Endothelial cell of umbilical vein (primary cell): ENCODE data around the gene KISS1R. TPM values are rescaled to one million over a fixed set of nuclear protein-coding genes. Genes with fewer than 3 reads are reported as not detected.
A peak's percentile ranks its signal among the peaks of the same experiment; 100 is the strongest.

Experiments
- Bru-seq: library from RNA; stranded (reverse); fragments of 400-500 nt; gene quantifications from one replicate; lab custom pipeline; 2021; lab: Mats Ljungman, UMichigan
- BruChase-seq, 2 experiments: library from RNA; stranded (reverse); fragments of 400-500 nt; gene quantifications; one replicate each; lab custom pipeline; 2021; lab: Mats Ljungman, UMichigan
- BruUV-seq: library from RNA; stranded (reverse); fragments of 400-500 nt; replicated peaks from 2 replicates; lab custom pipeline; 2021; lab: Mats Ljungman, UMichigan
- CTCF ChIA-PET: fragments of 300-600, 350-600 bp; sonication (Branson Sonifier 250); formaldehyde crosslinking; loops from one replicate; lab custom pipeline; 2021; ENCODE audit warnings: antibody characterized with exemption, inconsistent platforms; lab: Charles Lee
- POLR2A ChIA-PET: fragments of 300-600, 350-600 bp; sonication (Branson Sonifier 250); formaldehyde crosslinking; loops from one replicate; lab custom pipeline; 2021; ENCODE audit warnings: antibody characterized with exemption, inconsistent platforms; lab: Charles Lee
- DNase-seq: peaks from one replicate; pipeline ENCODE4 v3.0.0-alpha.2; 2011; ENCODE audit warnings: low read depth, low spot score
- FAIRE-seq: peaks from 2 replicates; lab custom pipeline; 2011; peaks lifted over from hg19 to GRCh38; lab: Jason Lieb, UNC
- H2AFZ ChIP-seq: 2 replicates; pipeline ENCODE4 v1.6.0; 2012; ENCODE audit warnings: low read depth, low read length, control low read depth, inconsistent platforms
- H3K27ac ChIP-seq: 2 replicates; pipeline ENCODE4 v1.5.1; 2011; ENCODE audit warnings: low read depth, mild to moderate bottlenecking, control low read depth, low read length, moderate library complexity; ENCODE audit not compliant: insufficient read depth
- H3K27me3 ChIP-seq, 2 experiments: 2 replicates each; pipeline versions ENCODE4 v1.6.0 to v1.6.1; 2011; ENCODE audit warnings: low read length in 2 of 2, mixed read lengths in 1 of 2; ENCODE audit not compliant: control insufficient read depth in 2 of 2, insufficient read depth in 2 of 2
- H3K36me3 ChIP-seq, 2 experiments: 2 replicates in 1 of 2; 3 replicates in 1 of 2; pipeline ENCODE4 v1.5.1; 2011; ENCODE audit warnings: low read length in 2 of 2, mild to moderate bottlenecking in 1 of 2, moderate library complexity in 1 of 2; ENCODE audit not compliant: control insufficient read depth in 2 of 2, insufficient read depth in 2 of 2; ENCODE audit errors: extremely low read depth in 1 of 2
- H3K4me1 ChIP-seq: 3 replicates; pipeline ENCODE4 v1.5.1; 2011; ENCODE audit warnings: mild to moderate bottlenecking, low read length; ENCODE audit not compliant: control insufficient read depth, insufficient read depth; ENCODE audit errors: extremely low read depth
- H3K4me2 ChIP-seq: 2 replicates; pipeline ENCODE4 v1.6.1; 2011; ENCODE audit warnings: low read length, control low read depth, mixed read lengths; ENCODE audit not compliant: insufficient read depth
- H3K4me3 ChIP-seq, 3 experiments: fragments of 200-600 bp in 1 of 3; sonication (generic), shearing (Covaris generic) in 1 of 3; replicated peaks in 1 of 3; 2 replicates each; pipeline ENCODE4 v1.5.1; 2011 to 2016; ENCODE audit warnings: control low read depth in 3 of 3, low read length in 3 of 3, mild to moderate bottlenecking in 2 of 3, inconsistent platforms in 1 of 3, low read depth in 1 of 3, moderate library complexity in 1 of 3; ENCODE audit not compliant: insufficient read depth in 1 of 3
- H3K79me2 ChIP-seq: 2 replicates; pipeline ENCODE4 v1.6.0; 2012; ENCODE audit warnings: low read length, inconsistent platforms; ENCODE audit not compliant: control insufficient read depth, insufficient read depth
- H3K9ac ChIP-seq: replicated peaks from 2 replicates; pipeline ENCODE3; 2011; ENCODE audit warnings: low read length, control low read depth; ENCODE audit not compliant: insufficient read depth; ENCODE audit errors: extremely low read depth
- H3K9me1 ChIP-seq: replicated peaks from 3 replicates; pipeline ENCODE4 v1.6.0; 2011; ENCODE audit warnings: mild to moderate bottlenecking, low read length; ENCODE audit not compliant: control insufficient read depth, insufficient read depth; ENCODE audit errors: extremely low read depth
- H3K9me3 ChIP-seq: replicated peaks from 2 replicates; pipeline ENCODE4 v1.5.1; 2012; ENCODE audit warnings: low read length, inconsistent platforms; ENCODE audit not compliant: control insufficient read depth, insufficient read depth
- H4K20me1 ChIP-seq: replicated peaks from 2 replicates; pipeline ENCODE3; 2011; ENCODE audit warnings: mild to moderate bottlenecking, low read length; ENCODE audit not compliant: control insufficient read depth, insufficient read depth; ENCODE audit errors: extremely low read depth
- EZH2 ChIP-seq: IDR thresholded peaks from 2 replicates; pipeline ENCODE4 v1.6.1; 2012; ENCODE audit warnings: borderline replicate concordance, low read depth, mild to moderate bottlenecking, moderate library complexity, low read length, inconsistent platforms; ENCODE audit not compliant: severe bottlenecking
- MAX ChIP-seq: IDR thresholded peaks from 2 replicates; pipeline ENCODE4 v1.6.1; 2011; ENCODE audit not compliant: insufficient read depth, insufficient read length
- dilution Hi-C: fragments of 300-500 bp; cut with MboI; formaldehyde crosslinking; loops from one replicate; pipeline ENCODE4 v1.15.0; 2019; ENCODE audit warnings: low sequenced_read_pairs; ENCODE audit not compliant: extremely low pct_ligation_motif_present
- intact Hi-C: fragments of 100-400 bp; cut with micrococcal nuclease; formaldehyde crosslinking; loops from one replicate; pipeline ENCODE4 v1.10.0; 2022
- long read RNA-seq: library from polyadenylated mRNA; stranded (forward); transcript quantifications from one replicate; pipeline ENCODE4 v2.0.0, GENCODE V29; 2021
- polyA minus RNA-seq, 3 experiments: library from RNA; depleted of rRNA, polyadenylated mRNA; stranded (reverse); fragments of >200 nt; gene quantifications; 1 replicate in 1 of 3; 2 replicates in 2 of 3; pipeline ENCODE4 v1.2.3, GENCODE V29; 2011
- polyA plus RNA-seq, 4 experiments: library from polyadenylated mRNA; depleted of rRNA in 3 of 4; stranded (reverse) in 3 of 4; unstranded in 1 of 4; fragments of >200 nt; gene quantifications; 2 replicates each; pipeline versions ENCODE4 v1.2.1 to v1.2.3, GENCODE V29; 2011 to 2012; ENCODE audit warnings: missing spikeins in 1 of 4
- total RNA-seq: library from RNA; stranded (reverse); gene quantifications from 2 replicates; pipeline ENCODE4 v1.2.3, GENCODE V29; 2021
- TF ChIP-seq, protein P1 (sequence below), 2 donors: IDR thresholded peaks; 1 replicate in 1 of 2; 2 replicates in 1 of 2; pipeline ENCODE4 v1.5.1; 2011; ENCODE audit warnings: low read length in 2 of 2, mild to moderate bottlenecking in 2 of 2, moderate library complexity in 2 of 2, control low read depth in 1 of 2, inconsistent platforms in 1 of 2, low read depth in 1 of 2; ENCODE audit not compliant: insufficient read depth in 1 of 2; ENCODE audit errors: extremely low read depth in 1 of 2

Gene KISS1R
- not detected in 2 replicates for total RNA-seq
- polyA plus RNA-seq, result not detected in 2 replicates
- polyA plus RNA-seq (2011; cell fraction: cytosol; rRNA removed), result not detected in 2 replicates
- not detected in 2 replicates for polyA plus RNA-seq (2011; cell fraction: nucleus; rRNA removed)
- not detected in 2 replicates for polyA plus RNA-seq (2012)
- polyA minus RNA-seq, result 0.28 TPM in 1 of 2 replicates, not detected in the other
- not detected for polyA minus RNA-seq (2011; cell fraction: cytosol; rRNA and poly(A)+ RNA removed)
- not detected in 2 replicates for polyA minus RNA-seq (2011; cell fraction: nucleus; rRNA and poly(A)+ RNA removed)
- Bru-seq, nascent RNA, result not detected
- not detected for BruChase-seq, experiment 1, labeled RNA remaining after a 6-hour chase
- BruChase-seq, experiment 2, labeled RNA remaining after a 2-hour chase, result not detected
- long read RNA-seq, result 0 reads

DNA sequence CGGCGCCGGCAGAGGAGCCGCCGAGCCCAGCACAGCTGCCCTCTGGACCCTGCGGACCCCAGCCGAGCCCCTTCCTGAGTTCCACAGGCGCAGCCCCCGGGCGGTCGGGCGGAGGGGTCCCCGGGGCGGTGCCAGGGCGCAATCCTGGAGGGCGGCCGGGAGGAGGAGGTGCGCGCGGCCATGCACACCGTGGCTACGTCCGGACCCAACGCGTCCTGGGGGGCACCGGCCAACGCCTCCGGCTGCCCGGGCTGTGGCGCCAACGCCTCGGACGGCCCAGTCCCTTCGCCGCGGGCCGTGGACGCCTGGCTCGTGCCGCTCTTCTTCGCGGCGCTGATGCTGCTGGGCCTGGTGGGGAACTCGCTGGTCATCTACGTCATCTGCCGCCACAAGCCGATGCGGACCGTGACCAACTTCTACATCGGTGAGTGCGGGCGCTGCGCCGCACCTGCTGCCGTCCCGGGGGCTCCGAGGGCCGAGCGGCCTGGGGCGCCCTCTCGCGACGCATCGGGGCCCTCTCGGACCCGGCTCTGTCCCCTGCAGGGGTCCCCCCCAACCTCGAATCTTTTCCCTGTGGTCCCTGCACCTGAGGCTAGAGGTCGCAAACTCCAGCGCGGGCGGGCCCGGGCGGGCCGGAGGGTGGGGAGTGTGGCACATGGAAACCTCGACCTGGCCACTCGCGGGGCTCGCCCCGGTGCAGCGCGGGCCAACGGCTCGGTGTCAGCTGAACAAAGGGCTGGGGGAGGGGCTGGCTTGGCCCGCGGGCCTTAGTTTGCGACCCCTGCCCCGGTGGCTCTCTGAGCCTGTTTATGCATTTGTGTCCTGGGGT is at the start of gene KISS1R:
Gene KISS1R, plus strand, starts transcription at position 11 of the 829 bp plus-strand sequence. Its CDS starts 170 bp downstream, at position 181.
- CTCF ChIA-PET, result interaction anchor here (0.9 kb wide), 1 partner anchor 61 kb away, joined by 3 read pairs; no protein-coding TSS in a partner anchor
- peak; percentile 99 for TF ChIP-seq EZH2
- no peak for TF ChIP-seq MAX
- TF ChIP-seq, protein P1, sequence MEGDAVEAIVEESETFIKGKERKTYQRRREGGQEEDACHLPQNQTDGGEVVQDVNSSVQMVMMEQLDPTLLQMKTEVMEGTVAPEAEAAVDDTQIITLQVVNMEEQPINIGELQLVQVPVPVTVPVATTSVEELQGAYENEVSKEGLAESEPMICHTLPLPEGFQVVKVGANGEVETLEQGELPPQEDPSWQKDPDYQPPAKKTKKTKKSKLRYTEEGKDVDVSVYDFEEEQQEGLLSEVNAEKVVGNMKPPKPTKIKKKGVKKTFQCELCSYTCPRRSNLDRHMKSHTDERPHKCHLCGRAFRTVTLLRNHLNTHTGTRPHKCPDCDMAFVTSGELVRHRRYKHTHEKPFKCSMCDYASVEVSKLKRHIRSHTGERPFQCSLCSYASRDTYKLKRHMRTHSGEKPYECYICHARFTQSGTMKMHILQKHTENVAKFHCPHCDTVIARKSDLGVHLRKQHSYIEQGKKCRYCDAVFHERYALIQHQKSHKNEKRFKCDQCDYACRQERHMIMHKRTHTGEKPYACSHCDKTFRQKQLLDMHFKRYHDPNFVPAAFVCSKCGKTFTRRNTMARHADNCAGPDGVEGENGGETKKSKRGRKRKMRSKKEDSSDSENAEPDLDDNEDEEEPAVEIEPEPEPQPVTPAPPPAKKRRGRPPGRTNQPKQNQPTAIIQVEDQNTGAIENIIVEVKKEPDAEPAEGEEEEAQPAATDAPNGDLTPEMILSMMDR (IDR thresholded peaks at IDR 0.05; ENCODE audit: extremely low read depth in 1 of 2, insufficient read depth in 1 of 2, low read depth in 1 of 2, low read length in 2 of 2), result peak; percentile 31 to 58
- Histone ChIP-seq H3K9ac (no peak within 1 kb of the TSS), H3K4me1 (peaks cover 6% of the 10 kb centered on the region), H3K9me3 (no peaks in the 10 kb centered on the region), H4K20me1 (no peaks in the 10 kb centered on the region), H3K36me3 (no peaks in the 10 kb centered on the region), H3K9me1 (no peaks in the 10 kb centered on the region), H3K79me2 (no peaks in the 10 kb centered on the region), H3K27me3 (peaks cover 28 to 35% of the 10 kb centered on the region in 2 experiments), H3K4me3 (no peak within 1 kb of the TSS), H3K4me2 (no peak within 1 kb of the TSS), H3K27ac (no peak within 1 kb of the TSS), H2AFZ (no peak within 1 kb of the TSS)
- BruUV-seq, result no TSS peak
- intact Hi-C loops (no loop called here), dilution Hi-C loops (no loop called here)
- no peak for FAIRE-seq
- POLR2A ChIA-PET, result no interaction called here
- no peak for DNase-seq
